DMS 273 (cell line): Measurements from ENCODE around the gene POT1.

Source experiments
- DNase-seq: peaks from one replicate; lab custom pipeline; 2025; ENCODE audit not compliant: unreplicated experiment; lab: John Stamatoyannopoulos, UW

POT1 gene

DNA sequence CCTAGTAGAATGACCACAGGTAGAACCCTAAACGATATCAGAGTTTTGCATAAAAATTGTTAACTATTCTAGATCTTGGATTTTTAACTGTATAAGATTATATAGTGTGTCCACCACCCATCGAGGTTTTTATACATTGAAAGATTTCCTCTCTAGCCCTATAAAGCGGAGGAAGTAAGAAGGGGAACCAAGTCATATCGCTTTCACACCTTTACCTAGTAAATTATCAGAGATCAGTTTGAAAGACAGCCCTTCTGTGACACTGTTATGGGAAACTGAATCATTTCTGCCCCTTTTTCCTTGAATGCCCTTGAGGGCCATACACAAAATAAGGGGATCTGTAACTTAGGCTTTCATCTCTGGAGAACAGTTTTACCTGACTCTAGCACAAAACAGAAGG, 155.7 kb downstream of the POT1 start:
- no peak for DNase-seq

DNA sequence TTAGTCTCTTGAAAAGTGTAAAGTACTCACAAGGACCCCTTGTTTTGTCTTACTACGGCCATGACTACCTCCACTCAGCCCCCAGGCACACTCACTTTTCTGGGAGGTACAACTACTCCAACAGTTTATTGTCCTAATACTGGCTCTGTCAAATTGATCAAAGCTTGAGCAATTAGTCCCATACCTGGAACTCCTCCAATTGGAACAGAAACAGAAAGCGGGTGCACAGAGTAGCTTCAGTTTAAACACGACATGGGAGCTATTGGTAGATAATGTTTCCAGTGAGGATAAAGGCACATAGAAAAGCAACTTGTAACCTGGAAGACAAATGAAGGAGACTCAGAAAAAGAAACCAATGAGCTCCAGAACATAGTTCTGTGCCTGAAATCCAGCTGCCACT, 156.3 kb downstream of the POT1 start:
- DNase-seq = no peak
